NCI-H187 treated with DMSO at 0.1 percent for 48 hours (cell line): Measurements from ENCODE around the gene EVL.
A peak's percentile ranks its signal among the peaks of the same experiment; 100 is the strongest.
"Not testable (repeated sequence)": the region's sequence is repeated elsewhere in the genome, so short reads cannot be mapped to it uniquely, and the experiment has no call there.

ENCODE experiments used
- DNase-seq: peaks from one replicate; lab custom pipeline; 2025; lab: John Stamatoyannopoulos, UW

The EVL gene

GRCh38 chr14:100147181-100147631 is 82.0 kb downstream of the EVL start:
- no peak for DNase-seq

DNA sequence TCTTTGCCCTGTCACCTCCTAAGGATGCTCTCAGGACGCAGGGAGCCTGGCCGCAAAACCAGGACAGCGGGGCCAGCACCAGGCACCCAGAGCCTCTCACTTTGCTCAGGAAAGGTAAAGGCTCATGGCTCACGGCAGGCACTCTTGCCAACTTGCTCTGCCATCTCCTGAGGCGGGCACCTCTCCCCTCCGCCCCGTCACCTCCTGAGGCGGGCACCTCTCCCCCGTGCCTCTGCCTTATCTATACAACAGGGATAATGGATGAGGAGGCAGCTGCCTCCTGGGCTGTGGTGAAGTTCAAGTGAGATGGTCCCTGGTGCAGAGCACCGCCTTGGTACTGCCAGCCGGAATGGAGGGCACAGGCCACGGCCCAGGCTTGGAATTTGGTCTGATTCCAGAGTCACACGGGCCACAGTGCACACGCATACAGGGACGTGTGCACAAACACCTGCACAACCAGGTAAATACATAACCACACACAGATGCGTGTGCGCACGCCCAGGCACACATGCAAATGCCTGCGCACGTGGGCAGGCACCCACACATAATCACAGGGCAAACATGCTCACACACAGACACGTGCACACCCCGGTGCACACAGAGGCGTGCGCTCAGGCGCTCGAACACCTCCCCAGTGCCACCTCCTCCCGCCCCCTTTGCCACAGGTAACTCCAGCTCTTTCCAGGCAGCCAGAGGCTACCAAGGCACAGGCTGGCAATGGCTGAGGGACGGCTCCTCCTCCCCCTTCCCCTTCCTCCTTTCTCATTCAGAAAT is 82.7 kb downstream of the EVL start:
- DNase-seq, result no peak

DNA sequence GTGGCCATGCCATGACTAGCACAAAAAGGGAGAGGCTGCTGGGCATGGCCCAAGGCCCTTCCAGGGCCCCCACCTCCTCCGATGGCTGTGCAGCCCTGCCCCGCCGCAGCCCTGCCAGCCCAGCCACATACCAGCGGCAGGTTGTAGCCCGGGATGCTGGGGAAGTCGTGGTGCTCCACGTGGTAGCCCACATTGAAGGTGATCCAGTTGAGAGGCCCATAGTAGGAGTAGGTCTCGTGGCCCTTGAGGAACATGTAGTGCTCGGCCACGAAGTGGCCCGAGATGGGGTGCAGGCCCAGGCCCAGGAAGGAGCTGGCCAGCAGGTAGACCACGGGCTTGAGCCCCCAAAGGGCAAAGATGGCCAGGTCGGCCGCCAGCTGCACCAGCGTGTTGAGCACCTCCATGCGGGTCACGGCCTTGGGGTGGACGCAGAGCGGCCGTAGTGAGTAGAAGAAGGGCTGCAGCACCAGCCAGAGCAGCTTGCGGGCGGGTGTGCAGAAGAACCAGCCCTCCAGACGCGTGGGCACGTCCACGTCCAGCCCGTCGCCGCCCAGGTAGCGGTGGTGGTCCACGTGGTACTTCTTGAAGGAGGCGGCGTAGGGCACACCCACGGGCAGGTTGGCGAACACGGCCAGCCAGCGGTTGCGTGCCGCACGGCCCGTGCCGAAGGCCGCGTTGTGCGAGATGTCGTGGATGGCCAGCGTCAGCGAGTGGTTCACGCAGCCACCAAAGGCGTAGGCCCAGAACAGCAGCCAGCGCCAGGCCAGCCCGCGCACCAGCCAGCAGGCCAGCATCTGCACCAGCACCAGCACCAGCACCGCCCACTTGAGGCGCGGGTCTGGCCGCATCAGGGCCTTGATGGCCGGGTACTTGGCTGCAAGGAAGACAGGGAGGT is 83.9 kb downstream of the EVL start:
- DNase-seq, result no peak

DNA sequence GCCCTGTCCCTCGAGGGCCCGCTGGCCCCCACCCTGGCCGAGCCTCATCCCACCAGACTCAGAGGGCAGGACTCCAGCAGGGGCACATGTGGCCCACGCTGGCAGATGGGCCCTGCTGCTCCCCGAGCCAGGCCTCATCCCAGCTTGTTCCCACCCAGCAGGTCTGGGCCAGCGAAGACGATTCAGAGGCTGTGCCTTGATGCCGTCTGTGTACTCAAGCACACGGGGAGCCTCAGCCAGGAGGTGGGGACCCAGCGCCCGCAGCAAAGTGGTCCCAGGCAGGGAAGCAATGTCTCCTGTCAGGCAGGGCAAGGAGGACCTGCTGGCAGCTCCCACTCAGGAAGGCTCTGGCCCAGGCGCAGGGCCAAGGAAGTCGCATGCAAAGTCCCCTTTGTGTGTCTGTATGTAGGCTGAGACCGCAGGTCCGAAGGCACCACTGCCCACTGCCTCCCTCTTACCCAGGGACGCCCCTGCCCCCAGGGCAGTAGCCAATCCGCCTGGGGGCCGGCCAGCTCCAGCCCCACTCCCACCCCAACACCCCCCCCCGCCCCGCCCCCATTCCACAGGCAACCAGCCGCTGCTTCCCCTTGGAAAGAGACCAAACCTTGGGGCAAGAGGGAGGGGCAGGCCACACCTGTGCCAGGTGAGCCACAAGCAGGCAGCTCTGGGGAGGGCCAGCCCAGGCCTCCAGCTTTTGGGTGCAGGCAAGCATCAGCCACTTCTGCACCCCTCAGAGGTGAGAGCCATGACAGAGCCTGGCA is 84.8 kb downstream of the EVL start:
- DNase-seq, result no peak

DNA sequence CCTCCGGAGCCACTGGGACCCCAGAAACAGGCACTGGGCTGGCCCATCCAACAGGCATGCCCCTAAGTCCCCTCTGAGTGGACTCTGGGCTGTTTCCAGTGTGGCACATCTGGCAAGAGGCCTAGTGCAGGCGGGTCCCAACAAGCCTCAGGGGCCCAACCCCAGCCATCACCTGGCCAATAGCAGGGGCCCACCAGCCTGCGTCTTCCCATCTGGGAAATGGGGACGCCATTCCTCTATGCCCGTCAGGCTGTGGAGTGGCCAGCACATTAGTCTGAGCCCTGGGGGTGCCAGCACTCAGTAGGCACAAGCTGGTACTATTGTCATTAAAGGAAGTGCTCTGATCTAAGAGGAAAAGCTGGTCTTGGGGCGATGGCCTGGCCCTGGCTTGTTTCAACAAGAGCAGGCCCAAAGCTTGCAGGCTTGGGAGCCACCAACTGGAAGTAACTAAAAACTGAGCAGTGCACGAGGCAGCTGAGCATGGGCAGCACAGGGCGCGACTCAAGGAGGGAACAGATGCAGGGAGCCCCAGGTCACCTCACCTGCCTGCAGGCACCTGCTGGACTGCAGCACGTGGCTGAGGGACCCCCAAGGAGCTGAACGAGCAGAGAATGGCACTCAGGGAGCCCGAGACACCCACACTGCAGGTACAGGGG is 85.8 kb downstream of the EVL start:
- no peak for DNase-seq

DNA sequence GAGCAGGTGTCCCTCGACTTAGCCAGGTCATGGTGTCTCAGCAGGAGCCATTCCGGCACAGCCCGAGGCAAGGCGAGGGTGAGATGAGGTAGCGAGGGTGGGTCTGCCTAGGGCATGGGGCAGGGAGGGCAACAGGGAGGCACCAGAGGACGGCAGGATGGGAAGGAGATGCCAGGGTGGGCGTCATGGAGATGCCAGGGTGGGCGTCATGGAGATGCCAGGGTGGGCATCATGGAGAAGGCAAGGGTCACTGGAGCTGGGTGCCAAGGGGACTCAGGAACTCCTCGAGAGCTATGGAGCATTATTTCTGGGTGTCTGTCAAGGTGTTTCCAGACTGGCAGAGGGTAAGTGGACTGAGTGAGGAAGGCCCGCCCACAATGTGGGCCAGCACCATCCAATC is 86.9 kb downstream of the EVL start:
- no peak for DNase-seq

DNA sequence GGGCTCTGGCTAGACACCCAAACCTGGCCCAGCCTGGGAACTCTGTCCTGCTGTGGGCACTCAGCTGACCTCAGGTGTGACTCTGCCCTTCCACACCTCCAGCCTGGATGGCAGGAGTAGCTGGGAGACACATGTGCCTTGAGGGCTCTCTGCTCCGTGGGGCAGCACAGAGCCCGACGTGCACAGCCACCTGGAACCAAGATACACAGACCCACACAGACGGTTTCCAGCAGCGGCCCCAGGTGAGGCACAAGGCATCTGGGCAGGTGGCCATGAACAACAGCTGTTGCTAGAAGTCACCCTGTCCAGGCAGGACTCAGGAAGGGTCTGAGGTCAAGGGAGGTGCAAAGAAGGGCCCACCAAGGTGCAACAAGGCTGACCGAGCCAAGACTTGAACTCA is 88.3 kb downstream of the EVL start:
- no peak for DNase-seq

DNA sequence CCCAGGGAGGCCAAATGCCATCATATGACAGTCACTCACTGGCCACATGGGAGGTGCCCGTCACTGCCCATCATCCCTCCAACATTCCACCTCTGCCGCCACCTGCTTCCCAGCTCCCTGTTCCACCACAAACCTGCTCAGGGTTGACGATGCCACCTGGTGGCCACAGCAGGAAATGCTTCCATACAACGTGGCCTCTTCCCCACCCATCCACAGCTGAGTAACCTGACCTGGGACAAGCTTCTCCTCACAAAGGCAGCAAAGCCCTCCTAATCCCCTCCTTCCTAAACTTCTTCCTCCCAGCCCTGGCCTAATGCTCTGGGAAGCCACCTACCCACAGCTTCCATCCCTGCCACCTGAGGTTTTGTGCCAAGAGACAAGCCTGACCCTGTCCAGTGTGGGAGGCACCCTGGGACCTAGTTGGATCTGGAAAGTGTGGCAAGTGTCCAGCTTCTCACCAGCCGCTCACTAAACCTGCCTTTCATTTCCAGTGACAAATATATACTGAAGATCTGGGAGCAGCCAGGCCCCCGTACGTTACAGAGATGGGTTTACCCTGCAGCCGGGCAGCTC is 89.9 kb downstream of the EVL start:
- DNase-seq, result no peak

DNA sequence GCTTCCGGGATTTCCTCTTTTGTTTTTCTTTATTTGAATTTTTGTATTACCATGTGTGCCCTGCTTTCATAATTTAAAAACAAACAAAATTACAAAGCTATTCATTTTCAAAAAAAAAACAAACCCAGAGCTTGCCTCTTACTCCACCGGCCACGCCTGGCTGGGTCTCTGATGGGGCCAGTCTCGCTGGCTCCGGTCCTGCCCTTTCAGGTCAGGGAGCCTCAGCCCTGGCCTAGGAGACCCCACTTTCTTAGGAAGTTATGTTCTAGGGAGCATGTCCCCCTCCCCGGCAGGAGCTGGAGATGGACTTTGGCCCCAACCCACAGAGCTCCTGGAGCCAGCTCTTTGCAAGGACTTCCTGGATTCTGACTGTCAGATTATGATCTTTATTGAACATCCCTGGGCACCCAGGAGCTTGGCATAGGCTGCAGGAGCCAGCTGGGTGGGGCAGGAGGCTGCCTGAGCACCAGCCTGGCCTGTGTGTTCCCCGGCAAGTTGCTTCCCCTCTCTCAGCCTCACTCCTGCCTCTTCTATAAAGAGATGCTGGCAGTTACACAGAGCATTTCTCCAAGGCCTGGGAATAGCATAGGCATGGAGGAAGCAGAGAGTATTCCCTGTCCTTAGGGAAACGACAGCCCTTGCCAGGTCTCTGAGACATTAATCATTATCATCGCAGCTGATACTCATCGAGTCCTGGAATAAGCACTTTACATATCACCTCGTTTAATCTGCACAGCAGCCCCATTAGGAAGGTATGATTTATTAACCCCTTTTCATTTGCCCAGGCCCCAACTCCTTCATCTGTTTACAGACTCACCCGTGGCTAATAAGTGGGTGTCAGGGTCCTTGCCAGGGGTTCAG is 90.8 kb downstream of the EVL start:
- DNase-seq, result no peak

GRCh38 chr14:100156776-100157175 is 91.6 kb downstream of the EVL start:
- DNase-seq, result no peak

GRCh38 chr14:100157548-100158232 is 92.5 kb downstream of the EVL start:
- not testable (repeated sequence) for DNase-seq

GRCh38 chr14:100158566-100159093 is 93.4 kb downstream of the EVL start:
- no peak for DNase-seq

DNA sequence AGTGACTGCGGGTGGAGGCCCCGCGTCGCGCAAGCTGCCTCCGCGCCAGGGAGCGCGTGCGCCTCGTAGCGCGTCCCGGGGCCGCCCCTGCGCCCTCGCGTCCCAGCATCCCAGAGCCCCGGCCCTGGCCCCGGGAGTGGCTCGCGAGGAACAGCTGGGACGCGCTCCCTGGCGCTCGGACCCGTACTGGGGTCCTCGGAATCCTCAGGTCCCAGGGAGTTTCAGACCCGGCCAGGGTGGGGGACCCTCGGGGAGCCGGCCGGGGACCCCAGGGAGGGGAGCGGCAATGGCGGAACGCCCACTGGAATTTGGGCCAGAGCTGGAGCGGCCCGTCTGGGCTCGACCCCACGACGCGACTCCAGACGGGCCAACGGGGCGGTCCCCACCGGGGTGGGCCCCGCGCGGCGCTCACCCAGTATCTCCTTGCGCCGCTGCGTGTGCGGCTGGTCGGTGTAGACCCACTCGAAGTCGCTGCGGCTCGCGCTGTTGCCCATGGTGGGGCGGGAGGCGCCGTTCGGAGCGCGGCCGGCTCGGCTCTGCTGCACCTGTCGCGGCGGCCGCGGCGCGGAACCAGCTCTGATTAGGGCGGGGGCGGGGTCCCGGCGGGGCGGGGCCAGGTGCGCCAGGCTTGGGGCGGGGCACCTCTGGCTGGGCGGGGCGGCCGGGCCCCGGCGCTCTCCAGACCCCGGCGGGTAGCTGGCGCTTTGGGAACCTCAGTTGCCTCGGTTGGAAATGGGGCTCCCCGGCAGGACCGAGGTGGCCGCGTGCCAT is 94.1 kb downstream of the EVL start, which contains the start of gene DEGS2:
Gene DEGS2, minus strand, starts transcription at position 552 of the 771 bp plus-strand sequence. Its CDS starts 58 bp downstream, at position 494.
- DNase-seq, result peak; percentile 14

GRCh38 chr14:100159865-100160533 is 94.8 kb downstream of the EVL start:
- DNase-seq, result no peak

- no peak for DNase-seq
Observed at GRCh38 chr14:100160534-100160916, 95.3 kb downstream of the EVL start.

- DNase-seq, result no peak
Observed at GRCh38 chr14:100165376-100165775, 100.2 kb downstream of the EVL start.

DNA sequence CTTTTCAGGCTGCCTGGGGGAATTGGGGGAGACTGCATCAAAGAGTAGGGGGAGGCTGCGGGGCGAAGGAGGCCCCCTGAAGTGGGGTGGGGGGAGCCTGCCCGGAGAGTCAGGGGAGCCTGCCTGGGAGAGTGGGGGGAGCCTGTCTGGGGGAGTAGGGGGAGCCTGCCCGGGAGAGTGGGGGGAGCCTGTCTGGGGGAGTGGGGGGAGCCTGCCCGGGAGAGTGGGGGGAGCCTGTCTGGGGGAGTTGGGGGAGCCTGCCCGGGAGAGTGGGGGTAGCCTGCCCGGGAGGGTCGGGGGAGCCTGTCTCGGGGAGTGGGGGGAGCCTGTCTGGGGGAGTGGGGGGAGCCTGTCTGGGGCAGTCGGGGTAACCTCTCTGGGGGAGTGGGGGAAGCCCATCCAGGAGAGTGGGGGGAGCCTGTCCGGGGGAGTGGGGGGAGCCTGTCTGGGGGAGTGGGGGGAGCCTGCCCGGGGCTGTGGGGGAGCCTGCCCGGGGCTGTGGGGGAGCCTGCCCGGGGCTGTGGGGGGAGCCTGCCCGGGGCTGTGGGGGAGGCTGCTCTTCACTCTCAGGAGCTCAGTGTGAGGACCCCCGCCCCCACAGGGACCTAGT is 100.7 kb downstream of the EVL start:
- DNase-seq, result no peak

DNA sequence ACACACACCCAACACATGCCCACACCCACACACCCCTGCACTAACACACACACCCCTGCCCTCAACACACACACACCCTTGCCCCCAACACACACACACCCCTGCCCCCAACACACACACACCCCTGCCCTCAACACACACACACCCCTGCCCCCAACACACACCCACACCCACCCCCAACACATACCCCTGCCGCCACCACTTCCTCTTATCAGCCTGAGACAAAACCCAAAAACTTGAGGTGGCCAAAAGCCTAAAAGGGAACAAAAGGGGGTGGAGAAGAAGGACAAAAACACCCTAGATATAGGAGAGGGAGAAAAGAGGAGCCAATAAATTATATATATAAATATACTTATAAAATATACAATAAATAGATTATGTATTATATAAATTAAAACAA is 103.3 kb downstream of the EVL start:
- no peak for DNase-seq
